Measurements from ENCODE around the gene TENM4. TPM values are rescaled to one million over a fixed set of nuclear protein-coding genes. Genes with fewer than 3 reads are reported as not detected.

Gene TENM4
- total and polyA plus RNA-seq, 2 of the 8 experiments (the other 6 are each of a cell fraction or from before 2014, with no cell fraction given) = 3.5 to 7.2 TPM

GRCh38 chr11:78902771-78903507, 537.9 kb downstream of the TENM4 start (continued):
- TF ChIP-seq ATF2 (IDR thresholded peaks at IDR 0.05; ENCODE audit: low read length) (no peak), TCF12 (IDR thresholded peaks at IDR 0.05; ENCODE audit: low read depth, low read length) (no peak), RNF2 (IDR thresholded peaks at IDR 0.05; ENCODE audit: borderline replicate concordance, low read depth, low read length, missing control alignments, poor library complexity, severe bottlenecking) (no peak), RBBP5 (IDR thresholded peaks at IDR 0.05; ENCODE audit: borderline replicate concordance, low read depth, low read length) (no peak), SP1 (IDR thresholded peaks at IDR 0.05; ENCODE audit: low read depth, low read length) (no peak), KDM5A (IDR thresholded peaks at IDR 0.05; ENCODE audit: low read length) (no peak), GABPA (IDR thresholded peaks at IDR 0.05; ENCODE audit: borderline replicate concordance, insufficient read depth, low read length) (no peak), ZNF274 (IDR thresholded peaks at IDR 0.05; ENCODE audit: borderline replicate concordance, extremely low read depth, low read length) (no peak), JUND (IDR thresholded peaks at IDR 0.05; ENCODE audit: low read length) (no peak)
